Measurements from ENCODE around the gene SLK.

GRCh38 chr10:103983367-103983911 is 16.5 kb downstream of the SLK start:
- no peak for TF ChIP-seq POLR2A (IDR thresholded peaks at IDR 0.05; ENCODE audit: low read length)
- no peak for TF ChIP-seq GATA1 (IDR thresholded peaks at IDR 0.05; ENCODE audit: low read depth, low read length)
